SW 1271 (cell line): ENCODE results near the gene PIK3R5.
"Not testable (repeated sequence)": the region's sequence is repeated elsewhere in the genome, so short reads cannot be mapped to it uniquely, and the experiment has no call there.

ENCODE experiments used
- DNase-seq, 2 experiments: peaks; one replicate each; lab custom pipeline; 2025; lab: John Stamatoyannopoulos, UW

The PIK3R5 gene

DNA sequence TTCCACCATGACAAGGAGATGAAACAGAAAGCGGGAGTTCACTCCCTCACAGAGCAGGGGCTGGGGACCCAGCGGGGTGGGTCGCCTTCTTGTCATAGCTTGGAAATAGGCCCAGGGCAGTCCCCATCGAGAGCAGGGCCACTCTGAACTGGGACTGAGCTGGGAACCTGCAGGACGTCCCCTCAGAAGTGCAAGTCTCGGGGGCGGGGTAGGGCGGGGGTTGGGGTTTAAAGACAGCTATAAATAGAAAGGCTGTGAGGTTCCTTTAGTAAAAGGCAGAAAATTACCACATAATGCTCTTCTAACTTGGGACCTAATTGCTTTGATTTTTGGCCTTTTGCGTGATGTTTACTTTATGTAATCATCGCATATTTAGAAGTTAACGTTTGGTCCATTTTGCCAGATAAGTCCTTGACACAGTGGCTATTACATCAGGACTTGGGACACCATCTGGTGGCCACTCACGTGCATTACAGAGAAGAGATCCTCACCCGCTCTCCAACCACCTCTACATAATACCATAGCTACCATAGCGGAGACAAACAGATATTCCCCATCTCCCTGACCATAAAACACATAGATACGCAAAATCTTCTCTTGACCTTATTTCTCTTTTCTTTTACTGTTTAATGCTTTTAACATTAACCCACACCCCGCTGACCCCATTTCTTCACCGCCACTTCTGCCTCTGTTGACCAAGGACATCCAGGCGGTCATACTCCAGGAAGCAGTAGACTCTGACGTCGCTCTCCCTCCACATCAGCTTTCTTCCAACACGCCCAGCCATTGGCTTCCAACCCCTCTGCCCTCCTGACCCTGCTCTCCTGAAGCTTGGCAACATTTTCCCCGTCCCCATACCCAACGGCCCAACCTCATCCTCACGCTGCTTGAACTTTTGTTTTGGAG is 70.6 kb downstream of the PIK3R5 start:
- peak in 1 of 2 experiments; percentile 63 for DNase-seq

DNA sequence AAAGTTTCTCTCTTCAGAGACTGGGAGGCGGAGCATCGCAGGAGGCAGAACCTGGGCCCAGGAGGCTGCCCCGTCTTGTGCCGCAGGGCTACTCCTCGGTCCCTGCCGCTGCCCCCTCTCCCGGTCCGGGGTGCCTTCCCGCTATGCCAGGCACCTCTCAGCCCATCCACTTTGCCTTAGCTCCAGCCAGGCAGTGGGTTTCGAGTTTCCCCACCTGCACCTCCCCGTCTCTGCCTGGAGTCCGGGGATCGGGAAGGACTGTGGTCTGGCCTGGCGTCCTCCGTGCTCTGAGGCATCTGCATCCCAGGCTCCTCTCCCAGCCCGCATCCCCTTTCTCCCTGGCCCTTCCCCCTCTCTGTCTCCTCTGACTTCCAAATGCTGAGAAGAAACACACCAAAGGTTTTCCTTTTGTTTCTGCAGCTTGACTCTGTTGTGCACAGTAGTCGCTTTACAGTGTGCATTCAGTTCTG is 71.3 kb downstream of the PIK3R5 start:
- DNase-seq: no peak

DNA sequence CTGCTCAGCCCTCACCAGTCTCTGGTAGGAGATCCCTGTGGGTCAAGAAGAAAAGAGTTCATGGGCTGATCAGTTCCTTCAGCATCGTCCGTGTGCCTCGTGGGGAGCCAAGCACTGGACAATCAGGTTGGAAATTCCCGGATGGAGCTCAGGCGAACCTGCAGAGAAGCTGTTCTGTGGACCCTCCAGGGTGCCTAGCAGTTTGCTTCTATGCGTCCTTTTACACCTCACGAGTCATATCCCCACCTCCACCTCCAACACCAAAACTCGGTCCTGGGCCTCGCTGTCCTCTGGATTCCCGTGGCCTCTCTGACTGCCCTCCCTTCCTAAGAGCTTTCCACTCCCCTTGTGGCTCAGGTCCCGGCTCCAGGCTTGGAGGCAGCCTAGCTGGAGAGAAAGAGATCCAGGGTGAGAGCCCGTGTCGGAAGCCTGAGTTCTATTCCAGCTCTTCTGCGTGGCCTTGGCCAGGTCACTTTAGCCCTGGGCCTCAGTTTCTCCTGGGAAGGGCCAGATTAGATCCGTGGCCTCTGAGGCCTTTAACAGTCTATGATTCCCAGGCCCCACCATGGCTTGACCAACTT is 71.8 kb downstream of the PIK3R5 start:
- no peak for DNase-seq

DNA sequence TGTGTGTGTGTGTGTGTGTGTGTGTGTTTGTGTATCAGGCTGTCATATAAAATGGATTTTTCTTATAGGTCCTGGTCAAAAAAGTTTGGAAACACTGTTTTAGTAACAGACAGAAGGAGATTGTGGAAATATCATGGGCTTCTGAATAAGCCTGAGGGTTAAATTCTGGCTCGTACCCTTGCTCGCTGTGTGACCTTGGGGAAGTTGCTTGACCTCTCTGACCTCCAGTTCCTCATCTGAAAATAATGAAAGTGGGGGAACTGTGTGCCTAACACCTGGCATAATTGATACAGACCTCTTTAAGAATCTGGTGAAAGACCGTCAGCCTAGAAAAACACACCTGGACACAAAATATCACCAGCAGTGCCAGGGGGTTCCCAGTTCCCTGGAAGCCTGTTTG is 72.4 kb downstream of the PIK3R5 start:
- no peak for DNase-seq

DNA sequence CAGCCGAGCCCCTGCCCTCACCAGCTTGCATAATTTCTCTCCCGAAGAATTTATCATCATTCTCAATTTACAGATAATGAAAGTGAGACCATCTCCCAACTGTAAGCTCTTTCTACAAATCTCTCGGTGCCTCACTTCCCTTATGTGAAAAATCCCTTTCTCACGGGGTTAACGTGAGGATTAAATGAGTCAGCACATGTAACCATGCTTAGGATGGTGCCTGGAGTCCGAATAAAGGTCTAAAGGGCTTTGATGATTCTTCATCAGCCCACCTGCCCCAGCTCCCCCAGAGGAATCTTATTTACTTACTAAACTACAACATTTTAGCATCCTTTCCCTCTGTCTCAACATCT is 73.2 kb downstream of the PIK3R5 start:
- DNase-seq: no peak

DNA sequence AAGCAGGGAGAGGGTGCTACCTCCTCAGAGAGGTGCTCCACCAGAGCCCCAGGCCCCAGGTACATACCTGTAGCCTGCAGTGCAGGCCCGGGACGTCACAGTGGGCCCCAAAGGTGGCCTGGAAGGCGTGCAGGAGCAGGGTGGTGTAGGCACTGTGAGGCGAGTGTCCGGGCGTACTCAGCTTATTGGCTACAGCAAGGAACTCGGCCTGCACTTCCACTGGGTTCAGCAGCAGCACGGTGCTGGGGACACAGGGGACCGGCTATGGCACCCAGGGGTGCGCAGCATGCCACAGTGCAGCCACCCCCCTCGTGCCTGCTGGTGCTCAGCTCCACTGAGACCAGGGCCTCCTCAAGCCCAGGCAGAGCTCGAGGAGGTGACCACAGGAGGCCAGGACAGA is 74.8 kb downstream of the PIK3R5 start:
- no peak for DNase-seq

DNA sequence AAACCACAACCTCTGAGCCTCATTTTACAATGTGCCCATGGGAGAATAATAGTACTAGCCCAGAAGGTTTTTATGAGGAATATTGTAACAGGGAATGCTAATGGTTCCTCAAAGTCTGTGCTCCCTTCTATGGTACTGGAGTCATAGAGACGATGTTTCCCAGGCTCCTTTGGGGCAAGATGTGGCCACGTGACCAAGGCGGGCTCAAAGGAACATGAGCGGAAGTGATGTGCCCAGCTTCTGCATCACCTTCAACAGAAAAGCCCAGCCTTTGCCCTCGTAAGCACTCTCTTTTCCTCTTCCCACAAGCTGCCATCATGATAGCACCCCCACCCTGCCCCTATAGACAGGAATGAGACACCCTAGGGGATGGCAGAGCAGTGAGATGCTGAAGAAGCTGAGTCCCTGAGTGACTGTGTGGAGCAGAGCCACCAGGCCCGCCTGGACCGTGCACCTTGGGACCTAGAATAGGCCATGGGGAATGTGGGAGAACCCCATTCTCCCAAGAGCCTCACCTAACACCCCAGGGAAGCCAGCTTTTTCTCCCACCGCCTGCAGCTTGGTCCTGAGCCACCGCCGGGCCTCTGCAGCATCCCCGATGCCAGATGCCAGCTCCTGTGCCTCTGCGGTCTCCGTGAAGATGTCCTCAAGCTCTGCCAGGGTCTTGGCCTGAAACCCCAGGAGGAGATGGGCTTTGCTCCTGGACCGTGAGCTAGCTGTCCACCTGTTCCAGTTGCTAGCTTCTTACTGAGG is 75.9 kb downstream of the PIK3R5 start:
- no peak for DNase-seq

DNA sequence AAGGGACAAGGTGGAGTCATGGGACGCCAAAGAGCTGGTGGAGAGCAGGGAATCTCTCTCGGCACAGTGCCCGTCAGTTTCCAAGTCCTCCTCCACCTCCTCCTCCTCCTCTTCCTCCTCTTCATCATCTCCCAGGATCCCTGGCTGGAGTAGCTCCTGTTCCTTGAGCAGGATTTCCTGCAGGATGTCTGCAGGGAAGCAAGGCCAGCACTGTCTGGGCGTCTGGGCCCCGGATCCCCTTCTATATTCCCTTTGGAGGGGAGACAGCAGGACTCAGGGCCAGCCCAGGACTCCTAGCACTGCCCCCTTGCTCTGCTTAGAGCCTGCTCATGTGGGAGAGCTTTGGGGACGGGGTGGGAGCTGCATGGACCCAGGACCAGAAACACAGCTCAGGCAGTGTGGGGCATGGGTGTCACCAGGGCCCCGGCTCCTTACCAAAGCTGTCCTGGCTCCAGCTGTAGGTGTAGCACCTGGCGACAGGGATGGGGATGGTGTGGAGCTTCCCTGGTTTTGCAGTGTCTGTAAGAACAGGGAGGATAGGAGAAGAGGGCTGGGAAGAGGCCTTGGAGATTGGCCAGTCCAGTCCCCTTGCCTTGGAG is 76.7 kb downstream of the PIK3R5 start:
- DNase-seq: no peak

DNA sequence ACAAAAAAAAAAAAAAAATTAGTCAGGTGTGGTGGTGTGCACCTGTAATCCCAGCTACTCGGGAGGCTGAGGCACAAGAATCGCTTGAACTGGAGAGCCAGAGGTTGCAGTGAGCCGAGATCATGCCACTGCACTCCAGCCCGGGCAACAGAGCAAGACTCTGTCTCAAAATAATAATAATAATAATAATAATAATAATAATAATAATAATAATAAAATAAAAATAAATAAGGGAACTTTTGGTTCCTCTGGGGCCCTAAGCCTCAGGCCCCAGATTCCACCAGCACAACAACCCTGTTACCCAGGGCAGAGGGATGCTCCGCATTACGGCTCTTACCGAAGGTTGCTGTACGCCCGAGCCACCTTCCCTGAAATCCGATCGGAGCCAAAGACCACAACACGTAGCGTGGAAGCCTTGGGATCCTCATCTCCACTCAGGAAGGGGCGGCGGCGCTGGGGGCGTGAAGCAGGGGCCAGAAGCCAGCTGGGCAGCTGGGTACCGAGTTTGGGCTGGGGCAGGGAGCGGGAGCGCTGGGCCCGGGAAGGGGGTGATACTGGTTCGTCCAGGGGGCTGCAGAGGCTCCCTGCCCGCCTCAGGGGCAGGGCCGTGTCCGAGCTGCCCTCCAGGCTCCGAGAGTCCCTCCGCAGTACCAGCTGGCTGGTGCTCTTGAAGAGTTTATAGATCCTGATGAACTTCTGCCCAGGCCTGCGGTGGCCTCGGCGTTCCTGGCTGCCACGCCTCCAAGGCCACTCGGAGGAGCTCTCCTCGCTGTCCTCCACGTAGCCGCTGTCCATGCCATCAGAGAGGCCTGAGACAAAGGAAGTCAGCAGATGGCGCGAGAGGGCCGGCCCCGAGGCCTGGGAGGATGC is 77.4 kb downstream of the PIK3R5 start:
- DNase-seq: no peak

DNA sequence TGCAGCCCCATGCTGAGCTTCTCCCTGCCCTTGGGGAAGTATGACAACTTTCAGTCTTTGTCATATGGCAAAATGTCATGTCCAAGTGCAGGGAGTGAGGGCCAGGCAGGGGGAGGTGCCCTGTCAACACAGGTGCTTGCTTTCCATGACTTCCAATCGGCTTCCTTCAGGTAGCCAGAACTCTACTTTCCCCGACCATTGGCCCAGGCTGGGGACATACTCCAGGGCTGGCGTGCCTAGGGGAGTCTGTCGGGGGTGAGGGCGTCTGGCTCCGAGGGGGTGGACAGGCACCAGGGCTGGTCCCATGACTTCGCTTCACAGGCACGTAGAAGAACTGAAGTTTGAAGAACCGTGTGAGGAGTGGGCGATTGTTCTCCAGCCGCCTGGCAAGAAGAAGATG is 78.2 kb downstream of the PIK3R5 start:
- DNase-seq: no peak

DNA sequence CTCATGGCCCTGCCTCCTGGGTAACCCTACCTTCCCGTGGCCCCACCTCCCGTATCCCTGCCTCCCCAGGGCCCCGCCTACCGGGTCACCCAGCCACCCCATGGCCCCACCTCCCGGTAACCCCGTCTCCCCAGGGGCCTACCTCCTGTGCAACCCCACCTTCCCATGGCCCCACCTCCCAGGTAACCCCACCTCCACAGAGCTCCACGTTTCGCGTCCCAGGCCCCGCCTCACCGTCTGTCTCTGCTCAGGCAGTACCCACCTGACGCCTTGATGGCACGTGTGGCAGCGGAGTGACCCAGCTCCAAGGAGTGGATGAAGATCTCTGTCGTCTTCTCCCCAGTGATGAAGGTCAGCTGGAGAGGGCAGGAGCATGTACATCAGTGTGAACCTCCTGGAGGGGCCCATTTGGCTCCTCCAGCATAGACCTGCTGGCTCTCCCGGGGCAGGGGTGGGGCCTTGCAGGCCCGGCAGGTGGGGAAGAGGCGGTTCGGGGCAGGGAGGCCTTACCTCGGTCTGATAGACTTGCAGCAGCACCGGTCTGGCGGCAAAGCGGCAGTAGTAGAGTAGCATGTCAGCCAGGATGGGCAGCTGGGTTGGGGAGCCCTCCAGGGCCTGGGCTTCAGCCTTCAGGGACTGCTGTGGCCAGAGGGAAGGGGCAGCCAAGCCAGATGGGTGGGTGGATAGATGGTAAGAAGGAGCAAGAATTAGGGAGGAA is 79.4 kb downstream of the PIK3R5 start:
- DNase-seq: no peak

DNA sequence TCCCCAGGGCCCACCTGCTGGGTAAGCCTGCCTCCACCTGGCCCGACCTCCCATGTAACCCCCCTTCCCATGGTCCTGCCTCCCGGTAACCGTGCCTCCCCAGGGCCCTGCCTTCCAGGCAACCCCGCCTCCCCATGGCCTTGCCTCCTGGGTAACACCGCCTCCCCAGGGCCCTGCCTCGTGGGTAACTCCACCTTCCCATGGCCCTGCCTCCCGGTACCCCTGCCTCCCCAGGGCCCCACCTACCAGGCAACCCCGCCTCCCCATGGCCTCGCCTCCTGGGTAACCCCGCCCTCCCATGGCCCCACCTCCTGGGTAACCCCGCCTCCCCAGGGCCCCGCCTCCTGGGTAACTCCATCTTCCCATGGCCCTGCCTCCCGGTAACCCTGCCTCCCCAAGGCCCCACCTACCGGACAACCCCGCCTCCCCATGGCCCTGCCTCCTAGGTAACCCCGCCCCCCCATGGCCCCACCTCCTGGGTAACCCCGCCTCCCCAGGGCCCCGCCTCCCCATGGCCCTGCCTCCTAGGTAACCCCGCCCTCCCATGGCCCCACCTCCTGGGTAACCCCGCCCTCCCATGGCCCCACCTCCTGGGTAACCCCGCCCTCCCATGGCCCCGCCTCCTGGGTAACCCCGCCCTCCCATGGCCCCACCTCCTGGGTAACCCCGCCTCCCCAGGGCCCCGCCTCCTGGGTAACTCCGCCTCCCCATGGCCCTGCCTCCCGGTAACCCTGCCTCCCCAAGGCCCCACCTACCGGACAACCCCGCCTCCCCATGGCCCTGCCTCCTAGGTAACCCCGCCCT is 80.1 kb downstream of the PIK3R5 start:
- not testable (repeated sequence) for DNase-seq

DNA sequence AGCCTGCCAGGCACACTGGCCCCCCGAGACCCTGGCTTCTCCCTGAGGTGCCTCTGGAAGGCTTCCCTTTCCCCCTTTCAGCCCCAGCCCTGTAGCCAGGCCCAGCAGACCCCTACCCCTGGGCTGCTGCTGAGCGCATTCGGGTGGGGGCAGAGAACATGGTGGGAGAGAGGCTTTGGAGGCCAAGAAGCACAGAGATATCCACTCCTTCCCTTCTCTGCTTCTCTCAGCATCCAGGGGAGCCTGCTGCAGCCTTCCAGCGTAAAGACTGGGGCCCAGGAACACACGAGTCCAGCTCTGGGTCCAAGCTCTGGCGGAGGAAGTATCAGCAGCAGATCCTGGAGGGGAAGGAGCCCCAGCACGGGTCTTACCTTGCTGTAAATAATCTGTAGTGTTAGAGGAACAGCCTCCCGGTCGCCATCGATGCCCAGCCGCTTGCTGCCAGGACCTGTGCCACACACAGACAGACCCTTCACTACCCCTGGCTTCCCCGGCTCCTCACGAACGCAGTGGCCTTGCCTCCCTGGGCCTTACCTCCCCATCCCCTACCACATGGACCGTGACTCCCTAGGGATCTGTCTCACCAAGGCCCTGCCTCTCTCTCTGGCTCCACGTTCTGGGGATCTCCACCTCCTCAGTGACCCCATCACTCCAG is 81.0 kb downstream of the PIK3R5 start:
- DNase-seq: no peak

DNA sequence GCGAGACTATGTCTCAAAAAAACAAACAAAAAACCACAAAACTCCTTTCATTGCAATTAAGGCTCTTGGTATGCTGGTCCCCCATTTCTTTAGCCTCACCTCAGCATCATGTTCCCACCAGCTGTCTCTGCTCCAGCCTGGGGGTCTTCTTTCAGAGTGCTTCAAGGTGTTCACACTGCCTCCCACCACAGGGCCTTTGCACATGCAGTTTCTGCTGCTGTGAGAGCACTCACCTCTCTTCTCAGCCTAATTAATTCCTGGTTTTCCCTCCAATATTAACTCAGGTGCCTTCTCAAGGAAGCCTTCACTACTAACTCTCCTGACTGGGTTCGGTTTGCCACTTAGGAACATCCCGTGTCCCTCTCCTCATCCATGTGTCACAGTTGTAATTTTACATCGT is 82.2 kb downstream of the PIK3R5 start:
- DNase-seq: no peak

DNA sequence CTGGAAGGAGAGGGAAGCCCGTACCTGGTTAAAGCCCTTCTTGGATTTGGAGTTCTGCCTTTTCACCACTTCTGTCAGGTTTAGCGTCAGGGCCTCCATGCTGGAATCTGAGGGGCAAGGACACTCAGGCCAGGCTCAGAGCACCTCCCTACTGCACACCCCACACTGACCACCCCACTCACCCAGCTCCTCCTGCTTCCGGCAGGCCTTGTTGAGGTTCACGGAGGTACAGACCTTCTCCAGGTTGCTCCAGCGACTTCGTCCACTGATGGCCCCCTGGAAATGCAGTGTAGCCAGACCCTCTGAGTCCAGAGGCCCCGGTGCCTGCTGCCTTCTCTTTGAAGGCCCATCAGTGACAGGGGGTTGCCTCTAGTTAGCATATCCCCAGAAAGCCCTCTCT is 83.9 kb downstream of the PIK3R5 start:
- no peak for DNase-seq

DNA sequence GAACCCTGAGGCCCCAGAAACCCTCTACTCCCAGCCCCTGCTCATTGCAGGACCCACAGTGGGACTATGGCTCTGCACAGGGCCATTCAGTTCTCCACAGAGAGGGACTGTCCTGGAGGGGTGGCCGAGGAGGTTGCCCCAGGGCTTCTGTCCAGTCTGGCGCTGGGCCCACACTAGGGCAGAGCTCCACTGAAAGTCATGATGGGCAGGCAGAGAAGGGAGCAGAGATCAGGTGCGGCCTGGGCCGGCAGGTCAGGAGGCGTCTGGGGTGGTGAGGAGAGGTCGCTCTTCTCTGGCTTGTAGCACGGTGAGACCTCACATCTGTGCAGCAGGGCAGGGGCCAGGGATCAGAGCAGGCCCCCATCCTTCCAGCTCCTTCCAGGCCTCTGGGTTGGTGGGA is 85.0 kb downstream of the PIK3R5 start:
- DNase-seq: no peak

DNA sequence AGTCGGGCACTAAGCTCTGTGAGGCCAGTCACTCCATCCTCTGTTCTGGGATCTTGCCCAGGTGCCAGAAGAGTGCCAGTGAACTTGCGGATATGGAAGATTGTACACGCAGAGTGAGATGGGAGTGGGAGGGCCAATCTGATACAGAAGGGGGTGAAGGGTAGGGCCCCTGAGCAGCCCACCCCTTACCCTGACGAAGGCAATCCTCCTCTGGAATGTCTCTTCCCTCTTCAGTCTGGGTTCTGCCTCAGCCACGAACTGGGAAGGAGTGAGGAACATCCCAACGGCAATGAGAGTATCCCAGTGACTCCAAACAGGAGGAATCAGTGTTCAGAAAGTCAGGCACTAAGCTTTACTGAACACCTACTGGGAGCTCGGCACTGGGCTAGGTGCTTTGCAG is 86.1 kb downstream of the PIK3R5 start:
- DNase-seq: no peak

DNA sequence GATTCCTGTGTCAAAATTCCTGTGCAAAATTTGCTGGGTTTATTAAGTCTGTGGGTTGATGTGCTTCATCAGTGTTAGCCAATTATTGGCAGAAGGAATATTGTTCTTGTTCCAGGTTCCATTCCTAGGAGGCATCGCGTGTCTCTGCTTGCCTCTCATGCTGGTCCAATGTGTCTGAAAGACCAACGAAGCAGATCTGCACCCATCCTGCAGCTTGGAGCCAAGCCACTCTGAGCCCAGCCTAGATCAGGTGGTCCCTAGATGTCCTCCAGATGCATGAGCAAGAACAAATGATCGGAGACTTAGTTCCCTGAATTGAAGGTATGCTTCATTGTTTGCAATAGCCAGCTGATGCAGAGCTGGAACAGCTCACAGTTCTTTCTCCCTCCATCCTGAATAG is 87.5 kb downstream of the PIK3R5 start:
- DNase-seq: no peak

DNA sequence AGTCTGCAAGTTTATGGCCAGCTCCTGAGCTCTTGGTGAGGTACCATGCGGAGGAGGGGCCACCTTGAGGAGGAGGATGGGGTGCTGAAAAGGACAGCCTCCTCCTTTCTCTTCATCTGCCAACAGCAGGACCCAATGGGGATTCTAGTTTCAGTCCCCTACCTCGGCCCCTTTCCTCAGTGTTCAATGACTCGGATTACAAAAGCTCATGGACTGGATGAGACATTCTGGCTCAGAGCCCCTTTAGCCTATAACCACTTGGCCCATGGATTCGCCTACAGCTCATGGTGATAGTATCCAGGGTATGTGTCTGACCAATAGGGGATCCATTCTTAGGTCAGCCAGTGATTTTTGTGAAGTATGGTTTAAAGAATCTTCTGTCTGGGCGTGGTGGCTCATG is 89.5 kb downstream of the PIK3R5 start:
- DNase-seq: no peak

DNA sequence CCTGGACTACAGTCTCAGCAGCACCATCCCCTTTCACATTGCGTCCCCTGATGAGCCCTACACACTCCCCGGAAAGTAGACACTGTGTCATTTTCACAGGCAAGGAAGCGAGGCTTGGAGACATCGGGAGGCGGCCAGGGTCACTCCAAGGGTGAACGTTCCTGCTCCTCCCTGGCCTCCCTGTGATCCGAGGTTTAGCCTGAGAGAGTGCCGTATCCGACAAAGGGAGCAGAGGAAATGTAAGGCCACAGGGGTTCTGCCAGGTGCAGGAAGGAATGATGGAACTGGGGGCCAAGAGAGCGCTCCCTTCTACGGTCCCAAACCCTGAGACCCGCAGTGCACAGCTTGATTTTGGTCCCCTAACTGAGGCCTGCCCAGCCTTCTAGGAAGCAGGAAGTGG is 90.1 kb downstream of the PIK3R5 start:
- no peak for DNase-seq
